Transverse colon (tissue), 4 donors: ENCODE results near the gene ZFY. TPM values are rescaled to one million over a fixed set of nuclear protein-coding genes. Genes with fewer than 3 reads are reported as not detected.
"Not testable (repeated sequence)": the region's sequence is repeated elsewhere in the genome, so short reads cannot be mapped to it uniquely, and the experiment has no call there.

ENCODE experiments used
- DNase-seq: peaks from one replicate; pipeline ENCODE4 v3.0.0-alpha.2; 2019
- H3K27ac ChIP-seq, 4 donors: fragments of 200-600 bp; sonication (generic); 2 replicates each; pipeline ENCODE4 v1.5.1; 2016 to 2018; ENCODE audit warnings: inconsistent platforms in 4 of 4
- H3K27me3 ChIP-seq: fragments of 200-600 bp; sonication (generic); 2 replicates; pipeline ENCODE4 v1.5.1; 2017; ENCODE audit warnings: inconsistent platforms
- H3K36me3 ChIP-seq, 4 donors: fragments of 200-600 bp; sonication (generic); 2 replicates each; pipeline ENCODE4 v1.5.1; 2017 to 2019; ENCODE audit warnings: inconsistent platforms in 4 of 4
- H3K4me1 ChIP-seq, 4 donors: fragments of 200-600 bp; sonication (generic); 2 replicates each; pipeline ENCODE4 v1.5.1; 2017 to 2020; ENCODE audit warnings: inconsistent platforms in 4 of 4
- H3K4me3 ChIP-seq, 4 donors: fragments of 200-600 bp; sonication (generic); 1 replicate in 1 of 4; 2 replicates in 3 of 4; pipeline versions ENCODE4 v1.5.1 to v1.6.1; 2017 to 2019; ENCODE audit warnings: inconsistent platforms in 4 of 4
- H3K9me3 ChIP-seq, 2 donors: fragments of 200-600 bp; sonication (generic); 2 replicates each; pipeline ENCODE4 v1.5.1; 2017 to 2019; ENCODE audit warnings: inconsistent platforms in 2 of 2
- CTCF ChIP-seq, 5 experiments: fragments of 200-600 bp in 3 of 5; fragments of 450-650 bp in 2 of 5; sonication (generic) in 3 of 5; IDR thresholded peaks; 1 replicate in 2 of 5; 2 replicates in 3 of 5; pipeline ENCODE4 v1.5.1; 2016 to 2017; ENCODE audit warnings: antibody characterized with exemption in 5 of 5, inconsistent platforms in 3 of 5, mild to moderate bottlenecking in 2 of 5, moderate library complexity in 1 of 5
- EP300 ChIP-seq: sonication (generic); formaldehyde crosslinking; IDR thresholded peaks from one replicate; pipeline ENCODE4 v1.6.1; 2017; ENCODE audit warnings: antibody characterized with exemption, low read depth
- POLR2A ChIP-seq: fragments of 450-650 bp; IDR thresholded peaks from one replicate; pipeline ENCODE4 v1.6.1; 2016; ENCODE audit warnings: antibody characterized with exemption, mild to moderate bottlenecking, moderate library complexity
- POLR2AphosphoS5 ChIP-seq, 3 donors: sonication (generic); formaldehyde crosslinking; IDR thresholded peaks; one replicate each; pipeline ENCODE4 v1.6.1; 2016; ENCODE audit warnings: antibody characterized with exemption in 3 of 3
- WGBS, 2 donors: methylation state at CpG; one replicate each; pipeline ENCODE4 v1.1.5; 2018; ENCODE audit warnings: low coverage in 1 of 2; 5-methylcytosine and 5-hydroxymethylcytosine counted together
- in situ Hi-C, 4 donors: fragments of 200-750 bp; cut with MboI; loops; one replicate each; pipeline versions ENCODE4 v1.15.0 to v1.15.1; 2017; ENCODE audit warnings: low sequenced_read_pairs in 3 of 4, low pct_ligation_motif_present in 1 of 4, low pct_unique_long_range_greater_than_20kb in 1 of 4
- intact Hi-C: fragments of 100-400 bp; cut with DNase I; formaldehyde crosslinking; loops from one replicate; pipeline ENCODE4 v1.15.1; 2023; ENCODE audit warnings: low total_unique reads
- total RNA-seq, 4 donors: library from RNA; depleted of rRNA; stranded (reverse); fragments of >200 nt; gene quantifications; one replicate each; pipeline ENCODE4 v1.1.0, GENCODE V29; 2016

The ZFY gene
- total RNA-seq, 4 donors from 2014 or later, result 12.7 to 15.8 TPM; not detected in 2

- H3K4me1 ChIP-seq, result peaks cover 0 to 20% (median 0%) of the 10 kb centered on the region in 4 donors
- H3K9me3 ChIP-seq, result no peaks in the 10 kb centered on the region
- in situ Hi-C loops, result no loop called here
- H3K27ac ChIP-seq, result no peak overlapping the region
- H3K27me3 ChIP-seq, result no peaks in the 10 kb centered on the region
- no peaks in the 10 kb centered on the region for H3K36me3 ChIP-seq
- H3K4me3 ChIP-seq, result no peak overlapping the region
- no peak for DNase-seq
- intact Hi-C loops, result no loop called here
- no peak for TF ChIP-seq POLR2AphosphoS5 (IDR thresholded peaks at IDR 0.05)
Observed at GRCh38 chrY:2969561-2969960, 34.4 kb downstream of the ZFY start.

- H3K36me3 ChIP-seq, result no peaks in the 10 kb centered on the region
- no peaks in the 10 kb centered on the region for H3K9me3 ChIP-seq
- peaks cover 0 to 20% (median 0%) of the 10 kb centered on the region in 4 donors for H3K4me1 ChIP-seq
- H3K4me3 ChIP-seq, result no peak overlapping the region
- TF ChIP-seq POLR2AphosphoS5 (IDR thresholded peaks at IDR 0.05) (no peak), EP300 (no peak), CTCF (IDR thresholded peaks at IDR 0.05) (no peak), POLR2A (no peak)
- 80% methylated on average over 1 of the region's 1 CpG; no CpG with 5 or more reads in 1 of the 2 donors for WGBS, 2 donors
- in situ Hi-C loops, result no loop called here
- DNase-seq, result no peak
- intact Hi-C loops, result no loop called here
- H3K27ac ChIP-seq, result no peak overlapping the region
- H3K27me3 ChIP-seq, result no peaks in the 10 kb centered on the region
Observed at GRCh38 chrY:2972708-2973107, 37.5 kb downstream of the ZFY start.

- Histone ChIP-seq H3K4me3 (no peak overlapping the region), H3K36me3 (no peaks in the 10 kb centered on the region), H3K27ac (no peak overlapping the region), H3K4me1 (peaks cover 0 to 20% (median 0%) of the 10 kb centered on the region in 4 donors), H3K27me3 (no peaks in the 10 kb centered on the region), H3K9me3 (no peaks in the 10 kb centered on the region)
- no peak for DNase-seq
- intact Hi-C loops (no loop called here), in situ Hi-C loops (no loop called here)
- TF ChIP-seq CTCF (IDR thresholded peaks at IDR 0.05), result no peak
- TF ChIP-seq EP300, result no peak
- no peak for TF ChIP-seq POLR2AphosphoS5 (IDR thresholded peaks at IDR 0.05)
- no peak for TF ChIP-seq POLR2A
- WGBS, 2 donors, result no CpG with 5 or more reads among the region's 5 CpGs
Observed at GRCh38 chrY:2973110-2973751, 38.0 kb downstream of the ZFY start.

- no peak overlapping the region for H3K27ac ChIP-seq
- TF ChIP-seq POLR2AphosphoS5 (IDR thresholded peaks at IDR 0.05) (no peak), EP300 (no peak), CTCF (IDR thresholded peaks at IDR 0.05) (no peak), POLR2A (no peak)
- no peaks in the 10 kb centered on the region for H3K27me3 ChIP-seq
- WGBS, 2 donors, result 100% methylated on average over 3 of the region's 6 CpGs; no CpG with 5 or more reads in 1 of the 2 donors
- H3K9me3 ChIP-seq, result no peaks in the 10 kb centered on the region
- in situ Hi-C loops, result no loop called here
- no peaks in the 10 kb centered on the region for H3K36me3 ChIP-seq
- no peaks in the 10 kb centered on the region for H3K4me1 ChIP-seq
- DNase-seq, result no peak
- no peak overlapping the region for H3K4me3 ChIP-seq
- intact Hi-C loops, result no loop called here
Observed at GRCh38 chrY:2979283-2979682, 44.1 kb downstream of the ZFY start.

- Histone ChIP-seq H3K9me3 (no peaks in the 10 kb centered on the region), H3K27ac (no peak overlapping the region), H3K36me3 (no peaks in the 10 kb centered on the region), H3K27me3 (no peaks in the 10 kb centered on the region), H3K4me3 (no peak overlapping the region), H3K4me1 (no peaks in the 10 kb centered on the region)
- DNase-seq, result no peak
- in situ Hi-C loops, result no loop called here
- intact Hi-C loops, result no loop called here
- TF ChIP-seq POLR2AphosphoS5 (IDR thresholded peaks at IDR 0.05) (no peak), EP300 (no peak), POLR2A (no peak), CTCF (IDR thresholded peaks at IDR 0.05) (no peak)
- no CpG with 5 or more reads among the region's 5 CpGs for WGBS, 2 donors
Observed at GRCh38 chrY:2984491-2984890, 49.3 kb downstream of the ZFY start.

- 90% methylated on average over 2 of the region's 8 CpGs; no CpG with 5 or more reads in 1 of the 2 donors for WGBS, 2 donors
- in situ Hi-C loops, DNase-seq: not testable (repeated sequence)
Observed at GRCh38 chrY:2987178-2987577, 52.0 kb downstream of the ZFY start.

GRCh38 chrY:2997369-2997768 is 62.2 kb downstream of the ZFY start:
- intact Hi-C loops, in situ Hi-C loops, H3K4me3 ChIP-seq, H3K36me3 ChIP-seq, H3K27ac ChIP-seq, H3K27me3 ChIP-seq, DNase-seq, H3K9me3 ChIP-seq: not testable (repeated sequence)
- no CpG with 5 or more reads among the region's 14 CpGs for WGBS, 2 donors
- peaks cover 0 to 23% (median 7%) of the 10 kb centered on the region in 4 donors for H3K4me1 ChIP-seq

More at GRCh38 chrY:2987178-2987577, 52.0 kb downstream of the ZFY start:
- intact Hi-C loops, H3K27ac ChIP-seq, H3K9me3 ChIP-seq, H3K27me3 ChIP-seq, H3K4me3 ChIP-seq, H3K36me3 ChIP-seq, H3K4me1 ChIP-seq: not testable (repeated sequence)
